NK-92 (cell line): ENCODE results near the gene XPO4.

Experiments used
- DNase-seq: peaks from one replicate; lab custom pipeline; 2025; ENCODE audit not compliant: unreplicated experiment; lab: John Stamatoyannopoulos, UW

The XPO4 gene

DNA sequence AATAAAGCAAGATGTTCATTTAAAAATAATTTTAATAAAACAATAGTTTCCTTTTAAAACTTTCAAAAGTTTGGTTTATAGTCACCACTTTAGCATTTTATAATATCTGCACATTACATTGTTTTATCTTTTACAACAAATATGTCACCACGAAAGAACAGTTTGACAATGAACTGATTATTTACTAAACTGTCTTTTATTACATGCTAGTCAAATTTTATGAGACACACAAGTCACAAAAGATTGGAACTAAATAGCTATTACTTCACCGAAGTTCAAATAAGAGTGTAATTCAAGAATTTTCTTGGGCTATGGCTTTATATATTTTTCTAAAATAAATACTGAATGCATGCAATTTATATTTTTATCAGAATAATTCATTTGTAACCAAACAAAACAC lies 71.3 kb downstream of the XPO4 start:
- DNase-seq = no peak

DNA sequence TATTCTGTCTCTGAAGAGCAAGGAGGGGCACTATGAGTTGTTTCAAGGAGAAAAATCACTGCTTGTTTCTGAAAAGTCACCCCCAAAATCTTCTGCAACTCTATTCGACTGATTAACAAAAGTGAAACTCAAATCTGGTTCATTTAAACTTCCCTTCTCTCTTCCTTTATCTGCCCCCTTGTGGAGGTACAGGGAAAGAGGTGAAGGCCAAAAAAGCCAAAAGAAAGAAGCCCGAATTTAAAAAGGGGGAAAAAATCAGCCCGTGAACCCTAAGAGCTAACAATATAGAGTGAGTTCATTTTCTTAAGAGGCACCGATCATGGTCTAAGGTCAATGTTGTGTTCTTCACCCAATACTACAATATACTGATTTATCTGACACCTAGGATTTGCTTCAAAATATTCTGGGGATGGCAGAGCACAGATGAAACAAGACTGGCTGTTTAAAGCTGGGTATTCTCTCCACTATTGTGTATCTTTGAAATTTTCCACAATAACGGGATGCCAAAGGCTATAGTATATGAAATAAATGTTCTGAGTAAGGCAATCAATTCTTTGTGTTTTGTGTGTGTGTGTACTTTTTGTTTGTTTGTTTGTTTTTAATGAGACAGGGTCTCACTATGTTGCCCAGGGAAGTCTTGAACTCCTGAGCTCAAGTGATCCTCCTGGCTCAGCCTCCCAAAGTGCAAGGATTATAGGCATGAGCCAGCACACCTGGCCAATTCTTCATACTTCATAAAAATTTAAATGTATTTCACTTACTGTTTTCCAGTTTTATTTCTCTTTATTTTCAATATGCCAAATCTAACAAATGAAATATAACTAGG lies 73.8 kb downstream of the XPO4 start:
- no peak for DNase-seq

DNA sequence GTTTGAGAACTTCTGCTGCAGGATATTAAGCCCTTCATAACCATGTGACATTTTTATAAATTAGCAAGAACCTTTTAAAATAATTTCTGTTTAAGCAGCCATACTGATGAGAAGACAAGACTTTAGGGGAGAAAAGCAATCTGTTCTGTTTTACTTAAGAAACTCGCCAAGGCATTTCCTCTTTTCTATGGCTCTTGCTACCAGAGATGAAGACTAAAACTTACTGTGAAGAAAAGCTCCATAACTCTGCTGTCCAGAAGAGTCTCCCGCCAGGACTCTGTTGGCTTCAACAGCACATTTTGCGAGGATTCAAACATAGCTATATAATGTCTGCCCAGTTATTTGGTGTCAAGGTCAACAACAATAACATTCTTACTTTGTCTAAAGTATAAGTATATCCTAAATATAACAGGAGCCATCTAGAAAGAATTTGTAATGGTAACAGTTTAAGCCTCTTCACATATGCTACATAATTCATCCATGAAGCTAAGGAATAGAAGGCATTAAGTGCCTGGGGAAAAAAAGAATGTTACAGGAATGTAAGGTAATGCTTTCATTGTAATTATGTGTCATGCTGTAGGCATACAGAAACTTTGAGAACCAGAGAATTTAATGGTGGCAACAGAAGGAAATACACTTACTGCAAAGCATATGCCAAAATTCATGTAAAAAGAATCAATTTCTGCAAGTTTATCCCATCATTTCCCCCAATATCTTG lies 75.5 kb downstream of the XPO4 start:
- DNase-seq = no peak

DNA sequence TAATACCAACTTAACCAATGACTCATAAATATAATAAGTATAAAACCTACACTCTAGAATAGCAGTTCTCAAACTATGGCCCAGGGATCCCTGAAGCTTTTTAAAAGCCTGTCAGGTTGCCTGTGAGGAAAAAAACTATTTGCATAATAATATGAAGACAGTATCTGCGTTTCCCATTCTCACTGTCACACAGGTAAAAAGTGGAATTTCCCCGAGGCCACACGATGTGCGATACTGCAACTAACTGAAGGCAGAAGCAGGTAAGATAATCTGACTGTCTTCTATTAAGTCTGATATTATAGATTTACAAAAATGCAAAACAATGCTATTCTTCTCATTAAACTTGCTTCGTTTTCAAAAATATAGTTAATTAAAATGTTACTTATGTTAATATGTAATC lies 76.2 kb downstream of the XPO4 start:
- DNase-seq = no peak

DNA sequence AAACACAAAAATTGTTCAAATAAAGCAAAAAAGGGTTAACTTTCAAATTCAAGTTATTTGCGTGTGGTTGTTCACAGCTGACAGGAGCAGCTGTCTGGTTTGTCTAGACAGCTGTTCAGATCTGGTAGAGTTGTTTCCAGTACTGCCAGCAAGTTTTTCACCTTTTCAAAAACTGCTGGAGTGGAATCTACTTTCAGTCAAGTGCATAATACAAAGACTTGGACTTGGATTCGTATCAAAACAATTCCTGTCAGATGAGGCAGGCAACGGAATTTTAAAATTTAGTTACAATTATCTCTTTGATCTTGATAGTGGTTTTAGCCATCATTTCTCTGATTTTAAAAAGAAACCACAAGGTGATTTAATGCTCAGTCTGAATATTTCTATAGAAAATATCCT lies 77.1 kb downstream of the XPO4 start:
- no peak for DNase-seq

DNA sequence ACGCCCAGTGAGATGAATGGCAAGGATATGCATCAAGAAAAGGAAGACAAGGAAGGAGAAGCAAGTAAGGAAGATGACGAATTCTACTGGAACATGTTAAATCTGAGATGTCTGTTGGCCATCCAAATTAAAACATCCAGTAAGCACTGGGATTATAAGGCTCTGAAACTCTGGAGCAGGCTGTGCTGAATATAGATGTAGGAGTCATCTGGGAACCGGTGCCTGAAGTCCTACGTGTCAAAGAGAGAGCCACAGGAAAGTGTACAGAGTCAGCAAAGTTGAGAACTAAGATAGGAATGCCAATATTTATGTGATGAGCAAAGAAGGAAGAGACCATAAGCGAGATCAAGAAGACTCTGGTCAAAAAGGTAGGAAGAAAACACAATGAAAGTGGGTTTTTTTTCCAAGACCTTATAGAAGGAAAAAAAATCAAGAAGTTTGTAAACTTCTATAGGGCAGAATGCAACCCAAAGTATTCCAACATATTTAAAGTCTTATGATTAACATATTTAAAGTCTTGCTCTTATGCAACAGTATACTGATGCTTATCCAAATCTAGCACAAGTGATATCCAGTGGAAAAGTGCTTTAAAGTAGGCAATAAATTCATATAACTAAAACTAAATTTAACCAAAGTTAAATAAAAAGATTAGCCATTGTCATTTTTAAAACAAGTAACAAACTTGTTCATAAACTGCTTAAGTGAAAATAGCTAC lies 77.6 kb downstream of the XPO4 start:
- no peak for DNase-seq

DNA sequence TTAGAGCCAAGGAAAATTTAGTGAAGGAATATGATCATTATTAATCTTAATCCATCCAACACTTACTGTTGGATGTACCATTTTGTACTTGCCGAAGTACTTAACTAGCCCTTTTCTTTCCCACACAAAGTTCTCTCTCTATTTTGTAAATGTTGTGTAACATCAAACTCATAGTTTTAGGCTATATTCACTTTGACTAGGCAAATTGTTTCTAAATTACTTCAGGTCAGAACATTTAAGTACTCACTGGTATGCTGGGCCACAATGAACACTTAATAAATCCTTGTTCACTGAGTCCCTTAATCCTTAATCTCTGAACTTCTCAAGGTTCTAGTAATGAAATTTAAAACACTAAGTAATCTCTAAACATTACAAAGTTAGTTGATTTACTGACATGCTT lies 79.5 kb downstream of the XPO4 start:
- DNase-seq = no peak

DNA sequence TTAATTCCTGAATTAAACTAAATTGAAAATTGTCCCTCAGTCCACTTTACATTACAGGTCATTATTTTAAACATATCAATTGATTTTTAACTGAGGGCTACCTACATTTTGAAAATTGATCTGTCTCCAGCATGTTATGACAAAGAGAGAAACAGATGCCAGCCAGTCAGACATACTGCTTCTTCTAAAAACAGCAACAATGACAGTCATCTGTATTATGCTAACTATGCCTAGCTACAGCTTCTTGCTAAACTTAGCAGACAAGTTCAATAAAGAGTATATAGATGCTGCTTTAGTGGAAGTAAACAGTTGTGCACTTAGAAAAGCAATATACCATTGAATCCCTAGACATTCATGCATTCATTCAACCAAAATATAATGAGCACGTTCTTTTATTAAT lies 80.1 kb downstream of the XPO4 start:
- no peak for DNase-seq

DNA sequence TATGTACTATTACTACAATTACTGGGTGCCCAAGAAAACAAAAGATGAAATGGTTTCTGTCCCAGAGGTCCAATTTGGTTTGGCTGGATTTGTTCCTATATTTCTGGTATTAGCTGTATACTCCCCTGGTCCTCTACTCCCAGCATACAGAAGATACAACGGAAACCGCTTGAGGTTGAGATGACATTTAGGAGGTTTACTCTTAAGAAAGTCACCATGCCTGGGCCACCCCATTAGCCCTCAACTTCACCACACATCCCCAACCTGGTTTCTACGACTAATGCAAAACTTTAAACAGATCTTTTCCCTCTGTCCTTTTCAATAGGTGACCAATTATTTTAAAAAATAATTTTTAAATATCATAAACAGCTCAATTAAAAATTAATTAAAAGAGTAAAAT lies 82.8 kb downstream of the XPO4 start:
- no peak for DNase-seq

DNA sequence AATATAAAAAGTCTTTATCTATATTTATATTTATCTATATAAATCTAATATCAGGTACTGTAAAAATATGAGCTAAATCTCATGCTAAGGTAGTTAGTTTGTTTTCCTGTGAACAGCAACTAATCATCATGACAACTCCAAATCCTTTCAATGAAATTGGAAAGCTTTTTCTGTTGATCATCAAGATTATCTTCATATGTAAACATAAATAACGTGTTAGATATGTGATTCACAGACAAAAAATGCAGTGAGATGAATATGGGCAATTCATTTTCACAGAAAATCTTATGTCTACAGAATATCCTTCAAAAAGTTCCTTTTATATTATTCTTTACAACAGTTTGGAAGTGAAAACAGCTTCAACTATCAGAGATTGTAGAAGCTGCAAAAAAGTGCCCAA lies 87.1 kb downstream of the XPO4 start:
- no peak for DNase-seq

DNA sequence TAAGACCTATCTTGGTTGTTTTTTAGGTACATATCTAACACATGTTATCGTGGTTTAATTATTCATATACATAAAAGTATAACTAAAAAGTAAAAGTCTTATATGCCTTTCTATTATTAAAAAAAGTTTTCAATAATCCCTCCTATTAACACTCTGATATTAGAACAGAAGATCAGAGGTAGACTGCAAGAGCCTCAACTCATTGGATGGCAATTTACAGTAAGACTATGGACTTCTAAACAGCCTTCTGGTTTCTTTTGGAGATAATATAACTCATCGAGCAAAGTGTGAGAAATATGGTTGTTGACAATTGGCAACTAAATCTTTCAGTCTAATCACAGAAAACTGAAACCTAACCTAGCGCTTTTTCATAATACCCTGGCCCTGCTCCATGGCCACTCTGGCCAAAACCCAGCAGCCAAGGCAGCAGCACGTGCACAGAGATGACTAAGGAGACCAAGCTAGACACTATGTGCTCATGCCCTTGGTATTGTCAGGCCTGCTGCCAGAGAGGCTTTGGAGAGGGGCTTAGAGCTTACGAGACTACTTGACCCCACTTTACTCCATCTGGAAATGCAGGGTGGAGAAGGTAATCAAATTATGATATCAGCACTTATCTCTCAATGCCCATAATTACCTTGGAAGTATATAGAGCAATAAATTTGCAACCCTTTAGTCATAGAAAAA lies 88.2 kb downstream of the XPO4 start:
- DNase-seq = no peak

DNA sequence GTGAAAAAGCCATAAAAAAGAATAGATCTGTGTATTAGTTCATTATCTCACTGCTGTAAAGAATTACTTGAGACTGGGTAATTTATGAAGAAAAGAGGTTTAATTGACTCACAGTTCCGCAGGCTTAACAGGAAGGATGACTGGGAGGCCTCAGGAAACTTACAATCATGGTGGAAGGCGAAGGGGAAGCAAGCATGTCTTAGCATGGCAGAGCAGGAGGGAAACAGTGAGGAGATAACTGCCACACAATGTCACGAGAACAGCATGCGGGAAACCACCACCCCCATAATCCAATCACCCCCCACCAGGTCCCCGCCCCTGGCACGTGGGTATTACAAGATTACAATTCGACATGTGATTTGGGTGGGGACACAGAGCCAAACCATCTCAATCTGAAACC lies 89.7 kb downstream of the XPO4 start:
- no peak for DNase-seq

DNA sequence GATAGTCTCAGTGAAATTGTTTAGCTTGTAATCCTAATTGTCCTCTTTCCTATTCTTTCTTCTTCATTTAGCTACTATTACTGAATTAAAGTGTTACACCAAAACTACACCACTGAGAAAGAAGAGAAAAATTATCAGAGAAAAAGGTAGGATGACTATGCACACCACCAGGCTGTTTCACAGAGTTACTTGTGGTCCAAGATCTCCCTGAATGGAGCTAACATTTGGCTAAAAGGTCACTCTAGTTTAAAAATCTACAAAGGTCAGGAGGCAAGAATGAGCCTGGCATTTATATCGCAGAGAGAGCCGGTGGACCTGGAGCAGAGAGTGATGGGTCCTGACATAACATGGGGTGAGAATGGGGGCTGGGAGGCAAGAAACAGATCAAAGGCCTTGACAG lies 91.7 kb downstream of the XPO4 start:
- no peak for DNase-seq

DNA sequence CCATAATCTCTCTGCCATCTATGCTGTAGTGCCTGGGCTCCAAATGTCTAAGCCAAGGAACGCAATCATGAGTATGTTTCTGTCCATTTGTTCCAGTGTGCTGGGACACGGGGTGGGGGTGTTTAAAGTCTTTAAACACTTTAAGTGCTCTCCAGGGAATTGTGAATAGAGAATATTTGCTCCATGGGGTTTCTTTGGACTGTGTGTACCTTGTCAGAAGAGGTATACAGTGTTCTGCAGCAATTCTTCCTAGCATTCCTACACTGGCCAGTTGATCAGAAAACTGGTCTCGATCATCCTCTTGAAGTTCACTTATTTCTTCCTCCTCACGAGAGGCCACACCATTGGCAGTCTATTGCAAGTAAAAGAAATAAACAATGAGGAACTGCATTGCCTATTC lies 93.7 kb downstream of the XPO4 start:
- no peak for DNase-seq

DNA sequence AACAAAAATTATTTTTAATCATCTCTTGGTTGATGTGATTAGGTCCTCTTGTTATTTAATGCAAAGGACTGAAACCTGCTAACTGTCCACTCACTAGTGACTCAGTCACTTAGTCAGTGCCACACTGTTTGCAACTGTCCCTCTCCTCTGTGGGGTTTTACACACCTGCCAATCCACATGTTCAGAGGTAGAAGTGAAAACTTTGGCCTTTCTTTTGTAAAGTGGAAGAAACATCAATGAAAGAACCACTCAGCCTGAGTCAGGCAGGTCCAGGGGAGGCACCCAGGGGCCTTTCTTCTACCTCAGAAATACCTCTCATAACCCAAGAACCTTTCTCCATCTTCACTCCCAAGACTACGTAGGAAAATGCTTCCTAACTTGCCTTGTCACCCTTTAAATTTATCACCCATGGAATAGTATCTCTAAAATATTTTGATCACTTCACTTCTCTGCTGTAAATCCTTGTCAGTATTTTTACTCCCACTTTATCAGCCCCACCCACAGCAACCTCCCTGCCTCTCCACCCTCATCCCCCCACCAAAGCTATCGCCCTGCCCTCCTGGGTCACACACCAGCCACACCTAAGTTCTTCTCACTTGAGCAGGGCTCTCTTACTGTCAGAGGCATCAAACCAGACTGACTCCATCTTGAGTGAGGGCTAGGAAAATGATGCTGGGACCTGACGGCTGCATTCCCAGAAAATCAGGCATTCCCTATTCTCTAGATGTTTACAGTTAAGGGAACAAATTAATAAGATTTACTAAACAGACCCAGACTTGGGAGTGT lies 99.2 kb downstream of the XPO4 start:
- DNase-seq = no peak

DNA sequence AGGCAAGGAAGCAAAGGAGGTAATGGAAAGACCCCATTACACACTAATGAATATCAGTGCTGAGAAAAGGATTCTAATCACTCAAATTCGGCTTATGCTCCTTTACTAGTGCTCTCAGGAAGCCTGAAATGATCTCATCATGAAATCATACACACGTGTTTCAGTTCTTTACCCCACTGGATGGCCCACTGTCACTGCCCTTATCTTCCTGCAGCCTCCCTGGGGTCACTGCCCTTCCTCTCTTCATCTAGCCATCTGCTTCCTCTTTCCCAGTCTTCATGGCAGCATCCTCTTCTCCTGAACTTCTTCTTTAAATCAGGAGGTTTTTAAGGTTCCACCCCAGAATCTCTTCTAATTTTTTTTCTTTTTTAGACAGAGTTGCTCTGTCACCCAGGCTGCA lies 100.8 kb downstream of the XPO4 start:
- no peak for DNase-seq

DNA sequence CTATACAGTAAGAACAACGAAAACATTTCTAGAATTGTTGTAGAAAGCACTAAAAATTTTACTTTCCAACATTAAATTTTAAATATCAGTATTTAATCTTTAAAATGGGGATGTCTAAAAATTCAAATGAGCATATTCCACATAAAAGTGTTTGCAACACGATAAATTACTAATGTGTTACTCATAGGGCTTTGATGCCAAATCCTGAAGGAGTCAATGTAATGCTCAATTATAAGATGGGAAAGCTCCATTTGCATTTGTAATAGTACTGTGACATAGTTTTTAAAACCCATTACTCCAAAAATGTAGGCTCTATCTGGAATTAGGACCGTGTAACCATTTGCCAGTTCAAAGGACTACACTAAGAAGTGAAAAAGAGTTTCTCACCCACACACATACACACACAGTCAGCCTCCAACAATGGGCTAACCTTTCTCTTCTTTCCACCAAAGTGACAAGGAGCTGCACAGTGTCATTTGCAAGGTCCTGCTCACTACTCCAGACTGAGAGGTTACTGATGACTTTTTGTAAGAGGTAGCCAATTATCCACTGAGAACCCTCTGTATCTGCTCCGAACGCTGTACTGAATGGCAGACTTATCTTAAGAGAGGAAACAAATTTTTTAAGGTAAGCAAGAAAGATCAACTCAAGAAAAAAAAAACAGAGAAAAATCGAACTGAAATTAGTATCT lies 102.7 kb downstream of the XPO4 start:
- no peak for DNase-seq

DNA sequence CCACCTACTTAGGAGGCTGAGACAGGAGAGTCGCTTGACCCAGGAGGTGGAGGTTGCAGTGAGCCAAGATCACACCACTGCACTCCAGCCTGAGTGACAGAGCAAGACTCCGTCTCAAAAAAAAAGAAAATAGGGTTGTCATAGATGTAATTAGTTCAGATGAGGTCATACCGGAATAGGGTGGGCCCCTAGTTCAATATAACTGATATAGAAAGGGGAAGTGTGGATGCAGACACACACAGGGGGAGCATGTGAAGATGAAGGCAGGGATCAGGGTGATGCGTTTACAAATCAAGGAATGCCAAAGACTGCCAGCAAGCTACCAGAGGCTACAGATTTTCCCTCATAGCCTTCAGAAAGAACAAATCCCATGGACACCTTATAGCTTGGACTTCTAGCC lies 104.5 kb downstream of the XPO4 start:
- no peak for DNase-seq

DNA sequence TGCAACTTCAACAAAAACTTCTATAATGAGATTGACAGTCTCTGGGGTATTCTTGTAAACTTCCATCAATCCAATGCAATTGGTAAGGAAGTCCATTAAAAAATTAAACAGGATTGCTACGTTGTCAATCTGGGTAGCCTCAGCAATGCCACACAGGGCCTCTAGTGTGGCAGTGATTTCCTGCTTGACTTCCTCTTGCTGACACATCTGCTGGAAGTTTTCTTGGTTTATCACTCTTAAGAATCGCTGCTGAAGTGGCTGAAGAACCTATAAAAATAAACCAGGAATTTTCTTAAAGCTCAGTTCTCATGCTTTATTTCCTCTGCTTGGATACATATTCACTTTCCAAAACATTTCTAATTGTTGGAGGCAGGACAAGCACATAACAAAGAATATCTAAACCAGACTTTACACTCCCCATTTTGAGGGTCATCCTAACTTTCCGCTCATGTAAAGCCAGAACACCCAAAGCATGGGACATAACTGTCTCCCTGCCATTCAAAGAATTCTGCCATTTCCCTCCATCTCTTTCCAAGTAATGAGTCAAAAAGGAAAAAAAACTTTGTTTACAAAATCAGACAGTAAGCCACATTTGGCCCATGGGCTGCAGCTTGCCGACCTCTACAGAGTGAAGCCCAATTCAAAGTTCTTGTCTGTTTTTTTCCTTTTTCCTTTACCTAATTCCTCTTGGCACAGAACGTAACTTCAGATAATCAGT lies 105.6 kb downstream of the XPO4 start:
- no peak for DNase-seq

DNA sequence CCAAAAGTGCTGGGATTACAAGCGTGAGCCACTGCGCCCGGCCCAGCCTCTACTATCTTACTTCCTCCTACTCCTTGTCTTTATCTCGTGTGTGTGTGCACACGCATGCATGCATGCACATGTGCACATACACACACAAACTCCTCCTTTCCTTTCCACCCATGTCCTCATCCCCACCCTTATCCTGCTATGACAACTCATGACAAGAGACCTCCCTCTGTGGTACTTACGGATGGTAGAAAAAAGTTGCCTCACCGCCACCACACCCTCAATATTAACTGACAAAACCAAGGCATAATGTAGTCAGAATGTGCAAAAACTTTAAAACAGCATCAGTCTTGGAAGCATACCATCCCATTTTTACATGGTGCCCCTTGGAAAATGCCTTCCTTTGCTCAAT lies 112.9 kb downstream of the XPO4 start:
- DNase-seq = no peak
